ENCODE measurements around the gene CDH12.
A peak's percentile ranks its signal among the peaks of the same experiment; 100 is the strongest.

CDH12 gene

GRCh38 chr5:21919414-21920022, 933.6 kb downstream of the CDH12 start:
- peak; percentile 23 for DNase-seq

DNA sequence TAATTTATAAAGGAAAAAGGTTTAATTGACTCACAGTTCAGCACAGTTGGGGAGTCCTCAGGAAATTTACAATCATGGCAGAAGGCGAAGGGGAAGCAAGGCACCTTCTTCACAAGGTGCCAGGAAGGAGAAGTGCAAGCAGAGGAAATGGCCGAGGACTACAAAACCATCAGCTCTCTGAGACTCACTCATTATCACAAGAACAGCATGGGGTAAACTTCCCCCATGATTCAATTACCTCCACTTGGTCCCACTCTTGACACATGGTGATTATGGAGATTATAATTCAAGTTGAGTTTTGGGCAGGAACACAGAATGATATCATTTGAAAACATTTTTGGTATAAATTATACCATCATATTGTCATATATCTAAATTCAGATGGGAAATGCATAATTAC, 934.7 kb downstream of the CDH12 start:
- DNase-seq: no peak

DNA sequence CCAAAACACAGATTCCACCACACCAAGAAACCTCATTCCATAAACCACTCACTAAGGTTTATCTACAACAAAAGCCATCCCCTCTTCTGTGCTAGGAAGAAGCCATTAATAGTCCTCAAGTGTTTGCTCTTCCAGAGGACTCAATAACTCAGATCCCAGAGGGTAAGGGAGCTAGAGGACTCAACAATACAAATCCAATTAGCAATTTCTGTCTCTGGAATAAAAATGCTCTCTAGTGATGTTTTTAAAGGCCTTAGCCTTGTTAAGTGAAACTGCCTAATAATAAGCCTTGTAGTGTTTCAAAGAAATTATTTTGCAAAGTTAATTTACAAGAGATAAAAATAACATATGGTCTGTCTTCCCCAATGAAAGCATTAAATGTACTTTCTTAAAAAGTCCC, 942.4 kb downstream of the CDH12 start:
- DNase-seq: no peak

DNA sequence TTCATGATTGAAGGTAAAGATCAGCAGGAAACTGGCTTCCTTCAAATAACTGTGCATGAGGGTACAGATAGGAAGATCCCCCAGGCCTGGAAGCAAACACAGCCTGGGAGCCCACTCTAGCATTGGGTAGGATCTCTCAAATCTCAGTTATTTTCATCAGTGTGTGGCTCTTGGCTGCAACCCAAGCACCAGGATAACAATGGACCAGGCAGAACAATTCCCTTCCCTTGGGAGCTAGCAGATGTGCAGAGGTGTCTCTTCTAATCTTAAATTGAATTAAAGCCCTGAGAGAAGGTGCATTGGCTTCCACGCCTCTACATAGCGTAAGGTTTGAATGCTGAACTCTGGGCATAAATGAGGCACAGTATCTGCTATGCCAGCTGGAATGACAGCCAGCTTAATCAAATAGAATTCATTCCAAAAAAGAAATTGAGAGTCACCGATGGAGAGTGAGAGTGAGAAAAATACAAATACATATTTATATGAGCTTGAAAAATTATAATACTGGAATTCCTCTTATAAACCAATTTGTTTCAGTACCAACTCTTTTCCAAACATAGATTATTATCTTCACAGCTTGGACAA, 957.3 kb downstream of the CDH12 start:
- no peak for DNase-seq

- DNase-seq: no peak
Observed at GRCh38 chr5:21893161-21893560, 960.0 kb downstream of the CDH12 start.

GRCh38 chr5:21889581-21889980, 963.6 kb downstream of the CDH12 start:
- DNase-seq: no peak

DNA sequence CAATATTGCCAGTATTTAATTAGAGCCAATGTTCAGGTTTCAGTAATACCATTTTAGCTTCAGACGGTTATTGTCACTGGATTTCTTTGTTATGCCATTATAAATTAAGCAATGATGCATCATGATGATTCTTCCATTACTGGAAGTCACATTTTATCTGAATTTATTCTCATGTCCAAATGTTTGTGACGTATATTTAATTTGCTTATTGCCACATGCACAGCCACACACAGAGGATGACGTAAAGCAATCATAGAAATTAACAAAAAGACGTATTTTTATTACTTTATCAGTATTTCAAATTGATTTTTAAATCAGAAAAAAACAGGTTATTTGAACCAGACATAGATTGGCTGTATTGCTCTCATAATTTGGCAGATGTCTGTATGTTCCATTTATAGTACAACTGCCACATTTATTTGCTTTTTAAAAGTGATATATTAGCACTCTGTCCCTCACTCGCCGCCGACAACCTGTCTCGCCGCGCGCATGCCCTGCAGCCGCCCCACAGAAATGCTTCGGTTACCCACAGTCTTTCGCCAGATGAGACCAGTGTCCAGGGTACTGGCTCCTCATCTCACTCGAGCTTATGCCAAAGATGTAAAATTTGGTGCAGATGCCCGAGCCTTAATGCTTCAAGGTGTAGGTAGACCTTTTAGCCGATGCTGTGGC, 970.9 kb downstream of the CDH12 start:
- no peak for DNase-seq

DNA sequence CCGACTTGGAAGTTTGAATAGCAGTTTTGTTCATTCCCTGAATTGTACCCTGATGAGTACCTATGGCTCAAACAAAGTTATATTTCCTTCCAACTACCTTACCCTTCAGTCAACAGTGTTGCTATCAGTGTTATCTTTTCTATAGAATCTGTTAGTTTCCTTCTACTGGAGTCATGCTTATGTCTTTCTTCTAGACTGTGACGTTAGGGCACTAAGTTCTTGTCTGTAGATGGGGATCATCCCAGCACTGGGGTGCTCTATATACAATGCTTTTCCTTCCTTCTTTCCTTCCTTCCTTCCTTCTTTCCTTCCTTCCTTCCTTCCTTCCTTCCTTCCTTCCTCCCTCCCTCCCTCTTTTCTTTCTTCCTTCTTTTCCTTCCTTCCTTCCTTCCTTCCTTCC, 973.0 kb downstream of the CDH12 start:
- no peak for DNase-seq

DNA sequence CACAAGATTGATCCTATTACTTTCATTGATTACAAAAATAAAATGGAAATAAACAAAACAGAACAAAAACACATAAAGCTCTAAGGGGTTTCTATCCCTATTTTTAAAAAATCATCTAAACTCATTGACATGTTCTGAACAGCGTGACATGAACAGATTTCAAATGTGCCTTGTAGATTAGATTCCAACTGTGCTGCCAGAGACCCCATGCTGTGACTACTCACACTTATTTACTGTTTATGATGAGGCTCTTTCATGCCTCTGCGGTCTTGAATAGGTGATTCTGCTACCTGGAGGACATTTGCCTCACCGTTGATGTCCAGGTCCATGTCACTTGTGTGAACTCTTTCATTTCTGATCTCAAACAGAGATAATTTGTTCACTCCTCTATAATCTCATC, 990.2 kb downstream of the CDH12 start:
- no peak for DNase-seq

GRCh38 chr5:21858441-21858840, 994.7 kb downstream of the CDH12 start:
- DNase-seq: no peak

DNA sequence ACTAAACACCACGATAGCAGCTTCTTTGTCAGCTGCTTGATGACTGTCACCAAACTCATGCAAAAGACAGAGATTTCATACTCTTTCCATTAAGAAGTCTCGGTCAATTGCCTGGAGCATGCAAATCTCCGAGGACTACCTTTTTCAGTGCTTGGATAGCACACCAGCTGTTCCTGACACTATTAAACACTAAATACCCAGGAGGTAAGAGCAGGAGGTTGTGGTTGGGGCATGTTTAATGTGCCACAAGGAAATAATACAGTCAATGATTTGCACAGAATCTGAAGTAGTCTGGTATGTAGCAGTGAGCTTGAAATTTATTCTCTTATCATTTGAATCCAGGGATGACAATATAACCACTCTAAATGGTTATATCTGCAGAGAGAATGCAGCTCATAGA, 996.2 kb downstream of the CDH12 start:
- DNase-seq: no peak

- DNase-seq: no peak
Observed at GRCh38 chr5:21847300-21847699, 1005.8 kb downstream of the CDH12 start.

GRCh38 chr5:21844960-21845359, 1008.2 kb downstream of the CDH12 start:
- DNase-seq: no peak

DNA sequence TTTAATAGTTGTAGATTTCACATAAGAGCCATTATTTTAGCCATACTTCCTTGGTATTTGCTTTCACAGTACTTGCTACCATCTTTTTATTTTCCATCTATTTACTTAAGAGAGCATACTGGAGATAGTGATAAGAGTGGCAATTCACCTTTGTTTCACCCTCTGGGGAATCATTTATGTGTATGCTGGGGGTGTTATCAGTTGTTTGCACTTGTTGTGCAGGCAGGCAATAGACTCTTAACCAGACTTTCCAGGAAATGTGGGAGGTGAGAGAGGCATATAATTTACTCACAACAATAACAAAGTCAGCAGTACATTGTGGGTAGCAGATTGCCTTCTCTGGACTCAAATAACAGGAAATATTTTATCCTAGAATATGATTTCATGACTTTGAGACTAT, 1018.3 kb downstream of the CDH12 start:
- no peak for DNase-seq

- no peak for DNase-seq
Observed at GRCh38 chr5:21831145-21831787, 1021.9 kb downstream of the CDH12 start.

DNA sequence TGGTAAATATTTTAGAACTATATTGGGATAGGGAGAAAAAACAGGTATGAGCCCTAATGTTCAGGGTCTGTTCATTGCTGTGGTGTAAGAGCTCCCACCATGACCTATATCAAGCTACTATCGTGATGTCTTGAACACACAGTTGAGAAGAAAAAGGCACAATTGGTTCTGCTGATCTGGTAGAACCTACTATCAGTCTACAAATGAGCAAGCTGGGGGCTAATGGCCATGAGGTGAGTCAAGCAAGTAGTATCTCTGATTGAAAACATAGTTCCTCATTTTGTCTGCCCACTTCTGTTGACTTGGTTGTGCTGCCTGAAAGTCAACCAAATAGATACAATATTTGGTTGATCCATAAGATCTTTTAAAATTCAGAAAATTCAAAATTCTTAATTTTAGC, 1026.3 kb downstream of the CDH12 start:
- DNase-seq: no peak

DNA sequence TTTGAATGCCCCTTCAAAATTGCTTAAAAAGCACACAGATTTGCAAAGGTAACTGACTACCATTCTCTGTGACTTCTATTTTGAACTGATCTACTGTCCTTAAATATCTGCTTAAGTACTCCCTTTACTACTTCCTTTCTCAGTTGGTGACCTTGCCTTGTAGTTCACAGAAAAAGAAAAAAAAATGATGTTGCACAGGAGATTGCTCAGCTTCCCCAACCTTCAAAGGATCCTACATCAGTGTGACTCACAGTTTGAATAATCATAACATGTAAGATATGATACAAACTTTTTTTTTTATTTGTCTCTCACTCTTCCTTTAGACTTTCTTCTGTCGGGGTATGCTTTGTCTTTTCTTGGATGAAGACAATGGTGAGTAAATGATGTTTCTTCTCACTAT, 1029.6 kb downstream of the CDH12 start:
- DNase-seq: no peak

DNA sequence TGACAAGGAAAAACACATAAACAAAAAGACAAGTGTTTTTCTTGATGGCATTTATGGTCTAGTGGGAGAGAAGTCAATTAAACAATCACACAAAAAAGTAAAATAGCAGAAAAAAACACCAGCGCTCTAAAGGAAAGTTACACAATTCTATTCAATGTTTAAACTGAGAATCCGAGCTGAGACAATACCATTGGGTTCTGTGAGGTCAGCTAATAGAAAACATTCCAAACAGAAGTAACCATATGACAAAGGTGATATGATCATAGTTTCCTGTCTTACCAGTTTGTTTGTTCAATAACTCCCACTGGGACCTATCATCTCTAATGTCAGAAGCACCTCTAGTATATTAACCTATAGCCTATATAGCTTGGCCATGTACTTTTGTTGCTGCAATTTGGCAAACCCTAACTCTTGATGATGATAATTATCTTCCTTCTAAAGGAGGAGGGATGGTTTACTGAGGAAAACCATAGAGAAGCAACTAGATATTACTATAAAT, 1030.0 kb downstream of the CDH12 start:
- no peak for DNase-seq

- DNase-seq: no peak
Observed at GRCh38 chr5:21820527-21820926, 1032.6 kb downstream of the CDH12 start.

DNA sequence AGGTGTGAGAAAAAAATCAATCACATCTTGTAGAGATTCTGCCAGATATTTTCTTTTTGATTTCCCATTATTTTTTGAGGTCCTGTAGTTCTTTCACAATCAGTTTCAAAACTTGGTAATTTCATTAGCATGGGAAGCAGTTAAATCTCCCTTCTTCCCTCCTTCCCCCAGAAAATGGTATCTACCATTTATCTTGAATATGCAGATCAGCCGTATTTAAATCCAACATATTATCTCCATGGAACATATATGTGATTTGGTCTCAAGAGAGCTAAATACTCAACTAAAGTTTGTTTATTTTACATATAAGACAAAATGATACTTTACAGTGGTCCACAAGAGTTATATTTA, 1034.8 kb downstream of the CDH12 start:
- no peak for DNase-seq

GRCh38 chr5:21817668-21818369, 1035.3 kb downstream of the CDH12 start:
- no peak for DNase-seq

DNA sequence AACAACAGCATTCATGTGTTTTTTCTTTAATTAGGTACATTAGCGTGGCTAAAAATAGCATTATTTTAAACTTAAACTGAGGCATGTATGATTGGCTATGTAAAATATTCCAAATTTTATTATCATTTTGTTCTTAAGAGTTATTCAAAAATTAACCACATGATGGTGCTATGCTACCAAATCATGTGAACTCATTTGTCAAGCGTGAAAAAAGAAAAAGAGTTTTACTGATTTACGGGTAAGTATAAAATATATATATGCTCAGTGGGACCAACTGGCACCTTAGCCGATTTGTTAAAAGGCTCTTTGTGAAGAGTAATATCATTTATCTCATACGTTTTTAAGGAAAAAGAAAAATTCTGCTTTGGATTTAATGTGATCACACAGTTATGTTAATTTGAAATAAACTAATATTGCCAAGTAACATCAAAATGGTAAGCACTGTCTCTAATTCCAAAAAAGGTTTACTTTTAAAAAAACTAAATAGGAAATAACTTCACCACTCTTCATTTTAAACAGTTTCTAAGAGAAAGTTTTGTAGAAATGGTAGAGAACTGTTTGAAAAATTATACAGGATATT, 1042.3 kb downstream of the CDH12 start:
- DNase-seq: peak; percentile 12

GRCh38 chr5:21809611-21810010, 1043.5 kb downstream of the CDH12 start:
- no peak for DNase-seq

Data from activated CD4-positive, alpha-beta T cell treated with anti-CD3 and anti-CD28 coated beads, Interleukin-2, Interleukin-6, amounts not matched to agents 100 ng/mL and 50 ng/mL, durations not matched to agents 16 hours and 8 hours (primary cell).